ENCODE results near the gene SLC22A13.

SLC22A13 gene

DNA sequence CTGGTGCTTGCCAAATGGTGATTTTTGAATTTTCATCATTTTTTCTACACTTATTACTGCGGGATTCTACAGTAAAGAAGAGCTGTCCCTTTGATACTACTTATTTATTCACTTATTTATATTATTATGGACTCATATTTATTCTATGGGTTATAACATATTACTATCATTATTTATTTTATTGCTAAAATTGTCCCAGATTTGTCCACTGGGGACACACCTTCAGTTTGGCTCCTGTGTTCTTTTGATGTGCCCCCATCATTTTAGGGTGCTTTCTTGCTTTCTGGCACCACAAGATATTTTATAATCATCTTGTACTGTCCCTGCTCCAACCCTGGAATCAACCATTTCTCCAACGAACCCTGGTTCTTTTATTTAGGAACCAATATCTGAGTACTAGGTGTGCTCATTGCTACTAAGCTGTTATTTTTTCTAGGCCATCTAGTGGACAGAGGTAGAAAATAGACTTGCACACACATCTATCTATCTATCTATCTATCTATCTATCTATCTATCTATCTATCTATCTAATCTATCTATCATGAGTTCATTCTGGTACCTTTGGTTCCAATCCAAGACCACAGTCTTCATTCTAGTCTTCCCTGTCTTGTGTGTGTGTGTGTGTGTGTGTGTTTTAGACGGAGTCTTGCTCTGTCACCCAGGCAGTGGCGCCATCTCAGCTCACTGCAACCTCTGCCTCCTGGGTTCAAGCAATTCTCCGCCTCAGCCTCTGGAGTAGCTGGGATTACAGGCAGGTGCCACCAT lies 32.5 kb downstream of the SLC22A13 start:
- H3K4me3 ChIP-seq (ENCODE audit: low read depth, low read length): no peak overlapping the region
- TF ChIP-seq, protein P1, sequence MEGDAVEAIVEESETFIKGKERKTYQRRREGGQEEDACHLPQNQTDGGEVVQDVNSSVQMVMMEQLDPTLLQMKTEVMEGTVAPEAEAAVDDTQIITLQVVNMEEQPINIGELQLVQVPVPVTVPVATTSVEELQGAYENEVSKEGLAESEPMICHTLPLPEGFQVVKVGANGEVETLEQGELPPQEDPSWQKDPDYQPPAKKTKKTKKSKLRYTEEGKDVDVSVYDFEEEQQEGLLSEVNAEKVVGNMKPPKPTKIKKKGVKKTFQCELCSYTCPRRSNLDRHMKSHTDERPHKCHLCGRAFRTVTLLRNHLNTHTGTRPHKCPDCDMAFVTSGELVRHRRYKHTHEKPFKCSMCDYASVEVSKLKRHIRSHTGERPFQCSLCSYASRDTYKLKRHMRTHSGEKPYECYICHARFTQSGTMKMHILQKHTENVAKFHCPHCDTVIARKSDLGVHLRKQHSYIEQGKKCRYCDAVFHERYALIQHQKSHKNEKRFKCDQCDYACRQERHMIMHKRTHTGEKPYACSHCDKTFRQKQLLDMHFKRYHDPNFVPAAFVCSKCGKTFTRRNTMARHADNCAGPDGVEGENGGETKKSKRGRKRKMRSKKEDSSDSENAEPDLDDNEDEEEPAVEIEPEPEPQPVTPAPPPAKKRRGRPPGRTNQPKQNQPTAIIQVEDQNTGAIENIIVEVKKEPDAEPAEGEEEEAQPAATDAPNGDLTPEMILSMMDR (IDR thresholded peaks at IDR 0.05; ENCODE audit: control insufficient read depth, extremely low read depth, insufficient read depth): peak; percentile 42
- no peak for DNase-seq (ENCODE audit: low read depth)

DNA sequence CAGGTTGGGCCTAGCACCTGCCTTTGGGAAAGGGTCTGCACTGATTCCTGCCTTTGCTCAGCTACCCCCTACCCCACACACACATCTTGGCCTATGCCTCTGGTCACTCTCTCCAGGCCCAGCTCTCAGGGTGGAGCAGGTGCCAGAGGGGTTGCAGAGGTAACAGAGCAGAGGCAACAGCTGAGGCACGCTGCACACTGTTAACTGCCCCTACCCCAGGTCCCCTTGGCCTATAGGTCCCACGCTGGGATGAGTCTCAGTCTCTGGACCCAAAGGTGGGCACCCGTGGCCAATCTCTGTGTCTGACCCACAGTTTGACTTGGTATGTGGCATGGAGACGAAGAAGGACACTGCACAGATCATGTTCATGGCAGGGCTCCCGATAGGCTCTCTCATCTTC lies 41.3 kb downstream of the SLC22A13 start:
- no peak overlapping the region for H3K4me3 ChIP-seq (ENCODE audit: low read depth, low read length)
- TF ChIP-seq, protein P1 (IDR thresholded peaks at IDR 0.05; ENCODE audit: control insufficient read depth, extremely low read depth, insufficient read depth): no peak
- no peak for DNase-seq (ENCODE audit: low read depth)

GRCh38 chr3:38307599-38307998 lies 42.0 kb downstream of the SLC22A13 start:
- no peak overlapping the region for H3K4me3 ChIP-seq (ENCODE audit: low read depth, low read length)
- DNase-seq (ENCODE audit: low read depth): no peak
- TF ChIP-seq, protein P1 (IDR thresholded peaks at IDR 0.05; ENCODE audit: control insufficient read depth, extremely low read depth, insufficient read depth): no peak

GRCh38 chr3:38308456-38308855 lies 42.8 kb downstream of the SLC22A13 start:
- DNase-seq (ENCODE audit: low read depth): no peak
- TF ChIP-seq, protein P1 (IDR thresholded peaks at IDR 0.05; ENCODE audit: control insufficient read depth, extremely low read depth, insufficient read depth): no peak
- no peak overlapping the region for H3K4me3 ChIP-seq (ENCODE audit: low read depth, low read length)

GRCh38 chr3:38311476-38311875 lies 45.9 kb downstream of the SLC22A13 start:
- TF ChIP-seq, protein P1 (IDR thresholded peaks at IDR 0.05; ENCODE audit: control insufficient read depth, extremely low read depth, insufficient read depth): no peak
- DNase-seq (ENCODE audit: low read depth): no peak
- no peak overlapping the region for H3K4me3 ChIP-seq (ENCODE audit: low read depth, low read length)

DNA sequence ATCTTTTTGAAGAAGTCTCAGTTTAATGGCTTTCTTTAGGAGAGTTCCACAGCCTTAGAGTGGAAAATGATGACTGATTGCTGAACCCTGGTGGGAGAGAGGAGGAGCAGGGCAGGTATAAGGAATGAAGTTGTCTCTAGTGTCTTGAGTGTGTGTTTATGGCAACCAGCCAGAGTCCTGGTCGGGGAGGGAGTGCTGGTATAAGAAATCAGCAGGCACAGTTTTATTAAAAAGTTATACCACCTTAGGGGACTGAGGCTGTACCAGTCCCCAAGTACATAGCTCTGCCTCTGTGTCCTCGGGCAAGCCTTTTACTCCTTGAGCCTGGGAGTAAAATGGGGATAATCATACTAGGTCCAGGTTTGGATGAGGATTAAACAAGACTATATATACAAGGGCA lies 46.3 kb downstream of the SLC22A13 start:
- H3K4me3 ChIP-seq (ENCODE audit: low read depth, low read length): no peak overlapping the region
- no peak for DNase-seq (ENCODE audit: low read depth)
- TF ChIP-seq, protein P1 (IDR thresholded peaks at IDR 0.05; ENCODE audit: control insufficient read depth, extremely low read depth, insufficient read depth): no peak

DNA sequence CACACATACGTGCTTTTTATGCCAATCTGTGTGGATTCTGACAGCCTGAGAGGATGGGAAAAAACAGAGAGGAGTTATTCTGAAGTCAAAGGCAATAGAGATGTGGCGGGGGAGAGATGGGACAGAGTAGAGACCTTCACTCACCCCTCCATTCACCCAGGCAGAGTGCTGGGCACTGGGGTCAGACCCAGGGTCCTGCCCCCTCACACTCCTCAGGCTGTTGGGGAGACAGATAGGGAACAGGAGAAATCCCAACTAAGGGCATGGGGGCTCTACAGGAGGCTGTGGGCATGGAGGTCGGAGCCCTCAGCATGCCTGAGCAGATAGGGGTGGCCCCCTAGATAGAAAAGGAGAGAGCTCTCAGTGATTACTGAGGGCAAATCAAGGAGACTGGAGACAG lies 46.7 kb downstream of the SLC22A13 start:
- no peak overlapping the region for H3K4me3 ChIP-seq (ENCODE audit: low read depth, low read length)
- no peak for DNase-seq (ENCODE audit: low read depth)
- TF ChIP-seq, protein P1 (IDR thresholded peaks at IDR 0.05; ENCODE audit: control insufficient read depth, extremely low read depth, insufficient read depth): no peak
